ENCODE results near the gene CLECL1.
"Not testable (repeated sequence)": the region's sequence is repeated elsewhere in the genome, so short reads cannot be mapped to it uniquely, and the experiment has no call there.

Gene CLECL1

DNA sequence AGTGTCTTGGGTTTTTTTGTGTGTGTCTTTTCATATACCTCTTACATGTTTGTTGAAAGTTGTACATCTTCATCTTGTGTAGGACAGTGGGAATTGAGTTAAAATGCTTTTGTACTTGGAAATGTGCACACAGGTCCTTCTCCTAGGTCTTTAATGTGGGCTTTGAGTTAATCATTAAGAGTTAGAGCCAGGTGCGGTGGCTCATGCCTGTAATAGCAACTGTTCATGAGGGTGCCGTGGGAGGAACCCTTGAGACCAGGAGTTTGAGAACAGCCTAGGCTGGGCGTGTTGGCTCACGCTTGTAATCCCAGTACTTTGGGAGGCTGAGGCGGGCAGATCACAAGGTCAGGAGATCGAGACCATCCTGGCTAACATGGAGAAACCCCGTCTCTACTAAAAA, 13.9 kb downstream of the CLECL1 start:
- DNase-seq = no peak

DNA sequence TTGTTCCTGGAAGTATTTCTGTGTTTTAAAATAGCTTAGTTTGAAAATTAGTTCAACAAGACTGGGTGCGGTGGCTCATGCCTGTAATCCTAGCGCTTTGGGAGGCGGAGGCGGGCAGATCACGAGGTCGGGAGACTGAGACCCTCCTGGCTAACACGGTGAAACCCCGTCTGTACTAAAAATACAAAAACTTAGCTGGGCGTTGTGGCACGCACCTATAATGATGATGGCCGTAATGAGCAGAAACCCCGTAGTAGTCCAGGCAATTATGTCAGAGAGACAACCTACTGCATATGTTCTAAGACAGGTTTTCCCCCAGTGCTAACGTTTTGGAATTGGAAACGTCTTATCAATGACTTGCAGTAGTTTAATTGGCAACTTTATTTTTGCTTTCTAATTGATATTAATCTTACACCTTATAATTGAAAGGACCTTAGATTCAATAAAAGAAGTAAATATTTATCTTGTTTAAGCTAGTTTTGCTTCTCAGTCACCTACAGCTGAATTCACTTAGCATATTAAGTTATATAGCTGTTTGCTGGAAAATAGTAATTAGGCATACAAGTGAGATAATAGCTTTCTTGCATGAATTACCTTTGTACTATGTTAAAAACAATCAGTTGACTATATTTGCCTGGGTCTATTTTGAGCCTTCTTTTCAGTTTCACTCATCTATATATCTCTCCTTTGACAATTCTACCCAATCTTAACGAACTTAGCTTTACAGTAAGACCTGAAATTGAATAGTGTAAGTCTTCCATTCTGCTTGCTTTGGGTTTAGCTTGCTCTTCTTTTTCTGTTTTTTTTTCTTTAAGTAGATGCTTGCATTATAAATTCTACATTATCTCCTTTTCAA, 15.6 kb downstream of the CLECL1 start:
- DNase-seq = no peak

GRCh38 chr12:9713032-9713558, 19.8 kb downstream of the CLECL1 start:
- not testable (repeated sequence) for DNase-seq

DNA sequence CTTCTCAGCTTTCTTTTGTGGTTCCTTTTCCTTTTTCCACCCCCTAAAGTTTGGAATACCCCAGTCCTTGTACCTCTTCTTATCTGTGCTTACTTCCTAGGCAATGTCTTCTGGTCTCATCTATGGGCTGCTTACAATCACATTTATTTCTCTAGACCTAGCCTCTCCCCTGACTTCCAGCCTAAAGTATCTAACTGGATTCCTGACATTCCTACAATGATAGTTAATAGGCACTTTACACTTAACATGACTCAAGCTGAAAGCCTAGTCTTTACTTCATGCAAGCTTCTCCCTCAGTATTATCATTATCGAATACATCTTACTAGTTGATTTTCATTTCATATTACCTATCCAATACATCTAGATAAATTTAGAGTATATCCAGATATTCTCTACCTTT, 21.2 kb downstream of the CLECL1 start:
- DNase-seq = no peak

GRCh38 chr12:9710584-9711375, 22.1 kb downstream of the CLECL1 start:
- no peak for DNase-seq

DNA sequence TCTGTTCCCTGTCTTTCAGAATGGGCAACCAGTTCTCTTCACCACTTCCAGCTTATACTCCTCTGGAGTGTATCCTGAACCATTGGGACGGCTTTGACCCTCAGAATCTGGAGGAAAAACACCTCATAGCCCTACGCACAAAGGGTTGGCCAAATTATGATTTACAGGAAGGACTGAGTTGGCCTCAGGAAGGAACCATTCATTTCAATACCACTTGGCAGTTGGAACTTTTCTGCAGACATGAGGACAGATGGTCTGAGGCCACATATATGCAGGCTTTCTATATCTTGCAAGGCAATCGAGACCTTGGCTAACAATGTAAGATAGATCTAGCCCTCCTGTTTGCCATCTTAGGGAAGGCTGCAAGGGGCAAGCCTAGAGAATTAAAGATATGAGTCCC, 24.0 kb downstream of the CLECL1 start:
- no peak for DNase-seq

DNA sequence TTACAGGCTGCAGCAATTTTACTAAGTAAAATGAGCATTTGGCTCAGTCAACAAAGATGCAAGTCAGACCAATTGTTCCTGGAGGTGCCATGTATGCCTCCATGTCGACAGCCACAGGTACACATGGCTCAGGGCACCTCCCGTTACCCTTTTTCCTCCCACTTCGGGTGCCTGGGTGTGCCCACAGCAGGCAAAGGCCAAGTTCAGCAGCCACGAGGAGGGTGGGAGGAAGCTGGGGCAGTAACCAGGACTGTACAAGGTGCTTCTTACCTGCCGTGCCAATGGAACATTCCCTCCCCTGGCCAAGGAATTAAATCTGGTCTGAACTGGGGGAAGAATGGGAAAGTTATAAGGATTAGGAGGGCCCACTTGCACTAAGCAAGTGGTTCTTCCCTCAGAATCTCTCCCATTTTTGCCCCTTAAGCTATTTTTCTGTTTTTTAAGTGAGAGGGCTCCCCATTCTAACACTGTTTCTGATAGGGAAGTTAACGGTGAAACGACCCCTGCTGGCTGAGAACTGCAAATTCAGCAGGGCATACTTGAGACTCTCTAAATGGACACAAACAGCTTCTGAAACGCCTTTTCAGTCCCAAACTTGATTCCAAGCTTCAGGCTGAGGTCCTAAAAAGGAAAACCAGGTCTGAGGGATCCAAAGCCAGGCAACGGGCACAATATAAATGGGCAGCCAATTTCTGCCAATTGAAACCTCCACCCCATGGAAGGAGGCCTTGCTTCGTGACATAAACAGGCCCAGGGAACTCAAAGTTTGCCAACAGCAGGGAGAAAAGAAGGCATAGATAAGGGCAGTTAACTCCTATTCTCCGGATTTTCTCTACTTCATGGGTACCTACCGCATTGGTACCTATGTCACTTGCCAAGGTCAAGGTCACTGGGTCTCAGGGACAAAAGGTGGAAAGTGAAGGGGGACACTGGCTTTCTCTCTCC, 24.8 kb downstream of the CLECL1 start:
- DNase-seq = peak; percentile 86

DNA sequence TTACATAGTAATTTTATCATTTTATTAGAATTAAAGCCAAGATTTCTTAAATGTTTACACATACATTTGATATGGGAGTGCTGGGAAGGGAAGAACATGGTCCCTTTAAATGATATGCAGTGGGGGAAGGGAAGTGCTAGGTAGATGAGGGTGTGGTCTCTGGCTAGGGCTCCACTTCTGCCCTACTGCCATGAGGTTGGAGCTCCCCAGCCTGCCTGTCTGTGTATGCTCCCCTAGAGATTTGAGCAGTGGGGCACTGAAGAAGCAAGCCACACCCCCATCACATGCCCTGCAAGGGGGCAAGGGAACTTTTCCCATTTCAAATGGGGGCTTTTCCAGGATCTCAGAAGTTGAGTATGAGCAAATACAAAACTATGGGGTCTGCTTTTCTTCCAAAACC, 25.5 kb downstream of the CLECL1 start:
- peak; percentile 66 for DNase-seq

DNA sequence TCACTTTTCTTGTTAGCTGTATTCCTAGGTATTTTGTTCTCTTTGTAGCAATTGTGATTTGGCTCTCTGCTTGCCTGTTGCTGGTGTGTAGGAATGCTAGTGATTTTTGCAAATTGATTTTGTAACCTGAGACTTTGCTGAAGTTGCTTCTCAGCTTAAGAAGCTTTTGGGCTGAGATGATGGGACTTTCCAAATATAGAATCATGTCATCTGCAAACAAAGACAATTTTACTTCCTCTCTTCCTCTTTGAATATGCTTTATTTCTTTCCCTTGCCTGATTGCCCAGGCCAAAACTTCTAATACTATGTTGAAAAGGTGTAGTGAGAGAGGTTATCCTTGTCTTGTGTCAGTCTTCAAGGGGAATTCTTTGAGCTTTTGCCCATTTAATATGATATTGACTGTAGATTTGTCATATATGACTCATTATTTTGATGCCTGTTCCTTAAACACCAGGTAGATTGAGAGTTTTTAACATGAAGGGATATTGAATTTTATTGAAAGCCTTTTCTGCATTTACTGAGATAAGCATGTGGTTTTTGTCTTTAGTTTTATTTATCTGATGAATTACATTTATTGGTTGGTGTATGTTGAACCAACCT, 26.7 kb downstream of the CLECL1 start:
- no peak for DNase-seq

DNA sequence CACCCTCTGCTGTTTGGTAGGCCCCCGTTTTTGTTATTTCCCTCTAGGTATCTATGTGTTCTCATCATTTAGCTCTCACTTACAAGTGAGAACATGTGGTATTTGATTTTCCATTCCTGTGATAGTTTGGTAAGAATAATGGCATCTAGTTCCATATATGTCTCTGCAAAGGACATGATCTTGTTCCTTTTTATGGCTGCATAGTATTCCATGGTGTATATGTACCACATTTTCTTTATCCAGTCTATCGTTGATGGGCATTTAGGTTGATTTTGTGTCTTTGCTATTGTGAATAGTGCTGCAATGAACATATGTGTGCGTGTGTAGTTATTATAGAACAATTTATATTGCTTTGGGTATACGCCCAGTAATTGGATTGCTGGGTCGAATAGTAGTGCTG, 28.3 kb downstream of the CLECL1 start:
- DNase-seq = not testable (repeated sequence)

DNA sequence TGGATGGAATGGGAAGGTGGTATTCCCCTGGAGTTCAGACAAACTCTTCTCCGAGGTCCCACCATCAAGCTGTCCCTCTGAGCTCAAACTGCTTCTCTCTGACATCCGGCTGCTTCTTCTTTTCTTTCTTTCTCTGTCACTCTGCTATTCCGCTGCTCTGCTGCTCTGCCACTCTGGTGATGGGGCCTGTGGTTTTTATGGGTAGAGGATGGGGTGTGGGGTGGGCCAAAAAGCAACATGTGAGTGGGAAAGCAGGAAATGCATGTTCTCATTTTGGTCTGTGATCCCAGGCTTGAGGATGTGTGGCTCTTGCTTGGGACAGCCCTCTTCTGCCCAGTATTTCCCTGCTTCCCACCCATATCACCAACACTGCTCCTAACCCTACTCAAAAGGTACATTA, 30.6 kb downstream of the CLECL1 start:
- peak; percentile 73 for DNase-seq

DNA sequence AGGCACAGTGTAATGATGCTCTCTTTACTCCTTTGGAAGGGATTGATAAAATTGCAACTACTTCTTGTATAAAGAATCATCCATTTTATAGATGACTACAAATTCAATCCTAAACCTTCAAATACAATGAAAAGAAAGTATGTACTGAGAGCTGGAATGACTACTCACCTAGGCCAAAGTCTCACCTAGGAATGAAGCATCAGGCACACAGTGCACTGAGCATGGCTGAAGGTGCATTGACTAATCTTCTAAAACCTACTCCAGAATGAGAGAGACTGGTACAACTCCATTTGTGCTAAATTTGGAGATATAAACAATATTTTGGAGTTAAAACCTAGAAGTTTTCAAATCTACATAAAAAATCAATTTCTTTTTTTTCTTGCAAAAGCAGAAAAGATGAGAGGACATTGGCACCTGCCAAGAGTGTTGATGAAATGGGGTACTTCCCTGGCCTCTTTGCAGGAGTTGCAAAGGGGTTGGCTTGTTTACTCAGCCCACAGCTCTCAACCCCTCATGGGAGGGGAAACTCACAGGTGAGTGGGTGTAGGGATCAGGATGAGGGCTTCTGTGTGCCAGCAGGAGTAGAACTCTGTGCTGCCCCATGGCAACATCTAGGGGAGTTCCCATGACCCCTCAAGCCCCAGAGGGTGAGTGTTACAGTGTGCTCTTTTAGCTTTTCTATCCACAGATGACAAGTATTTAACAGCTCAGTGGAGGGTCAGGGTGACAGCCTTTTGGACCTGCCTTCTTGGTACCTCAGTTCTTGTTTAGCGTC, 31.3 kb downstream of the CLECL1 start:
- DNase-seq = peak; percentile 70

- no peak for DNase-seq
Measured at GRCh38 chr12:9700606-9700956, 32.3 kb downstream of the CLECL1 start.

DNA sequence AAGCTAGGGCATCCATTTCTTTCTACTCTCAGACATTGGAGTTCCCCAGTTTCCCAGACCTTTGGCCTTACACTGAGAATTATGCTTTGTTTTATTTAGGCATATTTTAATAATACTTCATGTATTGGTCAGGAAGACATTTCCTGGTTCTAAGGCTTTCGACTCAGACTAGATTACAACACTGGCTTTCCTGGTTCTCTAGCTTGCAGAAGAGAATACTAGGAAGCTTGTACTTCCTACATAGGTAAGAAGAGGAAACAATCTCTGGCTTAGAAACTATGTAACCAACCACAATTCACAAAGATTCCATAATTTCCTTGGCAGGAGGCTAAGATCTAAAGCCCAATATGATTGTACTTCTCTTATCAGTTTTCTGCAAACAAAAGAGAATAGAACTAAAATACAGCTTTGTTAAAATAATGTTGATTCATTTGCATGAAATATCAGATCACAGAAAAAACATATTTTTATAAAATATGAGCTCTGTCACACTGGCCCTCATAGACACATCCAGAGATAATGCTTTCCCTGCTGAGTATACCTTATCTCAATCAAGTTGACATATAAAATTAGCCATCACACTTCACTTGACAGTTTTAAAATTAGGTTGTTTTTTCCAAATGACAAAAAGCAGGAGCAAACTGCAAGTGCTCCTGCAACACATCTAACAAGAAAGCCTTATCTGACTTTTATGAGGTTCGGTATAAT, 32.8 kb downstream of the CLECL1 start:
- DNase-seq = no peak

GRCh38 chr12:9699269-9699897, 33.5 kb downstream of the CLECL1 start:
- DNase-seq = no peak

DNA sequence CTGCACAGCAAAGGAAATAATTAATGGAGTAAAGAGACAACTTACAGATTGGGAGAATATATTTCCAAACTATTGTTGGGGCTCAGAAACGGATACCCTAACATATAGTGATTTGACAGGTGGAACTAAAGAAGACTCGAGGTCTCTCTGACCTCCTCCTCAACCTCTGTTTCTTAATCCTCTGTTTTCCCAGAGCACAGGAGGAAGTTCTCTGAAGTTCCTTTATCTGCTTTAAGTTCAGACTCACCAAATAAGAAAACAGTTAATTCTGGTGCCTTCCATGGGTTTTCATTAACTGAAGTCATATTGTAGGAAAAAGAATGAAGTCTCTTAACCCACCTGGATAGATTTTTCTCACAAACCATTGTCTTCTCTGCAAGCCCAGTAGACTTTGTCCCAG, 34.2 kb downstream of the CLECL1 start:
- no peak for DNase-seq

DNA sequence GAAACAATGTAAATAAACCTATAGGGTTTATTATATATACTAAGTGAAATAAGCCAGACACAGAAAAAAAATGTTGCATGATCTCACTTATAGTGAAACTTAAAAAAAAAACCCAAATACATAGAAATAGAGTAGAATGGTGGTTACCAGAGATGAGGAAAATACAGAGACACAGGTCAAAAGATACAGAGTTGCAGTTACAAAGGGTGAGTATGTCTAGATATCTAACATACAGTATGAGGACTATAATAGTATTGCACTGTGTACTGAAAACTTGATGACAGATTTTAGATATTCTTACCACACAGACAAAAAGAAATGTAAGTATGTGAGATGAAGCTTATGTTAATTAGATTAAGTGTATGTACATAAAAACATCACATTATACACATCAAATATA, 35.3 kb downstream of the CLECL1 start:
- DNase-seq = no peak

GRCh38 chr12:9695661-9696060, 37.2 kb downstream of the CLECL1 start:
- DNase-seq = not testable (repeated sequence)

DNA sequence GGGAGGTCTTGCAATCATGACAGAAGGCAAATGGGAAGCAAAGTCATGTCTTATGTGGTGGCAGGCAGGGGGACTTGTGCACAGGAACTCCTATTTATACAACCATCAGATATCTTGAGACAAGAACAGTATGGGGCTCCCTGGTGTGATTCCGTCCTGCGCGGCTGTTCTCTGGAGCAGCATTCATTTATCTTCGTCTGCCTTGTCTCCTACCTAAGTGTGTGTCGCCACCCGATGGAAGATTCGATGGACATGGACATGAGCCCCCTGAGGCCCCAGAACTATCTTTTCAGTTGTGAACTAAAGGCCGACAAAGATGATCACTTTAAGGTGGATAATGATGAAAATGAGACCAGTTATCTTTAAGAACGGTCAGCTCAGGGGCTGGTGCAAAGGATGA, 37.7 kb downstream of the CLECL1 start:
- not testable (repeated sequence) for DNase-seq

DNA sequence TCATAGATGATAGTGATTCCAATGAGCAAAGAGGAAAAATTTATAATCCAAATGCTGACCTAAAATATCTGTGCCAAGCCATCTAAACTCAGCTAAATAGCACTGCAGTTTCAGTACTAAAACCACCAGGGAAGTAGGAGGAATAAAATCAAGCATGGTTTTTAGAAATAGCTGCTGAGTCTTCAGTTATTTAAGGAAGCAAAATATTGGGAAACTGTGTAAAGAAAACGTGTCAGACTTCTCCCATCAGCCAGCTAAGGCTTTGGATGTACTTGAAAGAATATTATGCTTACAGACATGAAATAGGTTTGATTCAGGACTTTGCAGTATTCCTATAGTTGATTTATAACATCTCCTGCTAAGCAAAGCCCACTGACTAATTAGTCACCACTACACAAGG, 38.7 kb downstream of the CLECL1 start:
- DNase-seq = no peak
